ENCODE data around the gene CDC37L1. TPM values are rescaled to one million over a fixed set of nuclear protein-coding genes. Genes with fewer than 3 reads are reported as not detected.

Gene CDC37L1
- total and polyA plus RNA-seq, 9 of the 15 experiments (the other 6 are each of a cell fraction or from before 2014, with no cell fraction given): 1.5 to 7.9 (median 6.0) TPM

DNA sequence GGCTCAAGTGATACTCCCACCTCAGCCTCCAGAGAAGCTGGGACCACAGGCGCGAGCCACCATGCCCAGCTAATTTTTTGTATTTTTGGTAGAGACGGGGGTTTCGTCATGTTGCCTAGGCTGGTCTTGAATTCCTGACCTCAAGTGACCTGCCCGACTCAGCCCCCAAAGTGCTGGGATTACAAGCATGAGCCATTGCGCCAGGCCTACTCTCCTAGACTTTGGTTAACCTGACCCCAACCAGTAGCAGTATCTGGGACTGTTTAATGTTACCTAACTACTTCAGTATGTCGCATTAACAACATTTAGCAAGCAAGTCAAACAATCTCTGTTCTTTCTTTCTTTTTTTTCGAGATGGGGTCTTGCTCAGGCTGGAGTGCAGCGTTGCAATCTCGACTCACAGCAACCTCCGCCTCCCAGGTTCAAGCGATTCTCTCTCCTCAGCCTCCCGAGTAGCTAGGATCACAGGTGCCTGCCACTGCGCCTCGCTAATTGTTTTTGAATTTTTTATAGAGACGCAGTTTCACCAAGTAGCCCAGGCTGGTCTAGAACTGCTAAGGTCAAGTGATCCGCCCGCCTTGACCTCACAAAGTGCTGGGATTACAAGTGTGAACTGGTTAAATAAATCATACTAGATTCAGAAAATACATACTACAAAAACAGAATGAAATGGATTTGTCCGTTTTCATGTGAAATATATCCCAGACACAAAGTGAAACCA, 59.7 kb downstream of the CDC37L1 start:
- H3K4me3 ChIP-seq: peak overlapping the region; percentile 89
- H3K9me1 ChIP-seq (ENCODE audit: control insufficient read depth, insufficient read depth, low read length): no peaks in the 10 kb centered on the region
- peak overlapping the region; percentile 84 to 88 for H3K9ac ChIP-seq (ENCODE audit: insufficient read depth in 1 of 2, low read depth in 2 of 2, low read length in 2 of 2)
- ATAC-seq (no peak), FAIRE-seq (no peak), DNase-seq (ENCODE audit: extremely low read depth in 1 of 4, low spot score in 3 of 4) (peak in 1 of 4 experiments; percentile 13)
- no TSS peak for BruUV-seq (replicated peaks)
- no peaks in the 10 kb centered on the region for H3K9me3 ChIP-seq (replicated peaks; ENCODE audit: control insufficient read depth, insufficient read depth, low read depth, low read length)
- POLR2A ChIA-PET: interaction anchor here (1.6 kb wide), 2 partner anchors 10 to 74 kb away, joined by 3 to 4 read pairs; no protein-coding TSS in a partner anchor
- peak overlapping the region; percentile 85; the same call in 2 of the 3 replicates for H3K27ac ChIP-seq (ENCODE audit: extremely low read depth, low read depth, low read length)
- peaks cover 9 to 23% of the 10 kb centered on the region in 2 experiments; a peak in 4 of 5 replicates for H3K4me1 ChIP-seq (replicated peaks in 1 of 2; ENCODE audit: control insufficient read depth in 2 of 2, insufficient read depth in 2 of 2, low read length in 2 of 2)
- H3K27me3 ChIP-seq (ENCODE audit: control insufficient read depth in 2 of 2, insufficient read depth in 2 of 2, low read length in 2 of 2): no peaks in the 10 kb centered on the region
- CTCF ChIA-PET (ENCODE audit: low intra/inter-chr PET ratio): no interaction called here
- H3K4me2 ChIP-seq (ENCODE audit: insufficient read depth, low read length): peak overlapping the region; percentile 83
- intact Hi-C loops (cut with micrococcal nuclease): no loop called here
- peaks cover 71% of the 10 kb centered on the region for H3K79me2 ChIP-seq (ENCODE audit: control insufficient read depth, insufficient read depth, low read length)
- 11% methylated on average over 17 of the region's 19 CpGs for WGBS (ENCODE audit: insufficient coverage, low coverage, missing lambda C conversion rate)
- in situ Hi-C loops (cut with MboI): loop anchor here (25.0 kb wide), 1 partner anchor 698 kb away; the partner anchor contains the start of gene PLGRKT
- peaks cover 10% of the 10 kb centered on the region; the same call in 1 of the 3 replicates for H3K36me3 ChIP-seq (ENCODE audit: control insufficient read depth, insufficient read depth, low read length)
- TF ChIP-seq CBFA2T3 (IDR thresholded peaks at IDR 0.05) (no peak), NELFE (IDR thresholded peaks at IDR 0.05; ENCODE audit: insufficient read depth, insufficient read length) (no peak), ESRRA (IDR thresholded peaks at IDR 0.05; ENCODE audit: borderline replicate concordance, low read depth) (no peak), PHF8 (IDR thresholded peaks at IDR 0.05; ENCODE audit: borderline replicate concordance, low read length) (0 out of 2 replicates have a peak, but pooled peaks have one; percentile 3), HSF4 (CRISPR knock-in tag; IDR thresholded peaks at IDR 0.05; ENCODE audit: borderline replicate concordance) (no peak), FOXM1 (IDR thresholded peaks at IDR 0.05; ENCODE audit: low read depth) (no peak), FOXM1 (CRISPR knock-in tag; IDR thresholded peaks at IDR 0.05; ENCODE audit: low read depth) (no peak)
- TF ChIP-seq, protein P1, sequence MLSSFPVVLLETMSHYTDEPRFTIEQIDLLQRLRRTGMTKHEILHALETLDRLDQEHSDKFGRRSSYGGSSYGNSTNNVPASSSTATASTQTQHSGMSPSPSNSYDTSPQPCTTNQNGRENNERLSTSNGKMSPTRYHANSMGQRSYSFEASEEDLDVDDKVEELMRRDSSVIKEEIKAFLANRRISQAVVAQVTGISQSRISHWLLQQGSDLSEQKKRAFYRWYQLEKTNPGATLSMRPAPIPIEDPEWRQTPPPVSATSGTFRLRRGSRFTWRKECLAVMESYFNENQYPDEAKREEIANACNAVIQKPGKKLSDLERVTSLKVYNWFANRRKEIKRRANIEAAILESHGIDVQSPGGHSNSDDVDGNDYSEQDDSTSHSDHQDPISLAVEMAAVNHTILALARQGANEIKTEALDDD (IDR thresholded peaks at IDR 0.05): peak; percentile 32; the same call in 1 of the 2 replicates
- H2AFZ ChIP-seq (ENCODE audit: low read depth, low read length): no peak overlapping the region
- H4K20me1 ChIP-seq (replicated peaks; ENCODE audit: control insufficient read depth, insufficient read depth, low read length): no peaks in the 10 kb centered on the region; the same call in 1 of the 2 replicates
